Measurements from ENCODE around the gene KCNJ6. TPM values are rescaled to one million over a fixed set of nuclear protein-coding genes. Genes with fewer than 3 reads are reported as not detected.

KCNJ6 gene
- total RNA-seq, 2 donors from 2014 or later = 0.33 TPM; not detected in 1

DNA sequence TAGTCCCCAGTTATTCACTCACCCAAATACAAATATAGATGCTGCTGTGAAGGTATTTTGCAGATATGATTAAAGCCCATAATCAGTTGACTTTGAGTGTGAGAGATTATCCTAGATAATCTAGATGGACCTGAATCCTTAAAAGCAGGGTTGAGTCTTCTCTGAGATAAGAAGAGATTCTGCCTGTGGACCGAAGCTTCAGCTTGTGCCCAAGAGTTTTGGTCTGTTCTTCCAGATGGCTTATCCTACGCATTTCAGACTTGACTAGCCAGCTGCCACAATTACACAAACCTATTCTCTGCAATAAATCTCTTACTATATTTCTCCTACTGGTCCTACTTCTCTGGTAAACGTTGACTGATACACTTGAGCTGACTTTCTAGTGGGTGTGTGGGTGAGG lies 145.1 kb downstream of the KCNJ6 start:
- TF ChIP-seq, protein P1, sequence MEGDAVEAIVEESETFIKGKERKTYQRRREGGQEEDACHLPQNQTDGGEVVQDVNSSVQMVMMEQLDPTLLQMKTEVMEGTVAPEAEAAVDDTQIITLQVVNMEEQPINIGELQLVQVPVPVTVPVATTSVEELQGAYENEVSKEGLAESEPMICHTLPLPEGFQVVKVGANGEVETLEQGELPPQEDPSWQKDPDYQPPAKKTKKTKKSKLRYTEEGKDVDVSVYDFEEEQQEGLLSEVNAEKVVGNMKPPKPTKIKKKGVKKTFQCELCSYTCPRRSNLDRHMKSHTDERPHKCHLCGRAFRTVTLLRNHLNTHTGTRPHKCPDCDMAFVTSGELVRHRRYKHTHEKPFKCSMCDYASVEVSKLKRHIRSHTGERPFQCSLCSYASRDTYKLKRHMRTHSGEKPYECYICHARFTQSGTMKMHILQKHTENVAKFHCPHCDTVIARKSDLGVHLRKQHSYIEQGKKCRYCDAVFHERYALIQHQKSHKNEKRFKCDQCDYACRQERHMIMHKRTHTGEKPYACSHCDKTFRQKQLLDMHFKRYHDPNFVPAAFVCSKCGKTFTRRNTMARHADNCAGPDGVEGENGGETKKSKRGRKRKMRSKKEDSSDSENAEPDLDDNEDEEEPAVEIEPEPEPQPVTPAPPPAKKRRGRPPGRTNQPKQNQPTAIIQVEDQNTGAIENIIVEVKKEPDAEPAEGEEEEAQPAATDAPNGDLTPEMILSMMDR (conservative IDR thresholded peaks at IDR 0.05) = no peak
- peaks cover 17% of the 10 kb centered on the region for H3K9me3 Mint-ChIP-seq
- Histone ChIP-seq H3K4me1 (ENCODE audit: control insufficient read depth, insufficient read depth, low read length) (no peaks in the 10 kb centered on the region), H3K4me3 (ENCODE audit: low read length) (no peak overlapping the region), H3K27me3 (ENCODE audit: control insufficient read depth, insufficient read depth, low read length, poor library complexity, severe bottlenecking) (peaks cover 78% of the 10 kb centered on the region), H3K9ac (ENCODE audit: extremely low read depth, low read length, poor library complexity, severe bottlenecking) (no peak overlapping the region), H3K36me3 (ENCODE audit: control insufficient read depth, insufficient read depth, low read length) (no peaks in the 10 kb centered on the region), H3K27ac (ENCODE audit: low read depth, low read length) (no peak overlapping the region), H3K9me3 (ENCODE audit: control insufficient read depth, low read length) (peaks cover 13% of the 10 kb centered on the region)
- 83% methylated on average over 2 to 3 of the region's 3 CpGs for WGBS, 2 experiments (ENCODE audit: insufficient coverage in 1 of 2, insufficient read length in 1 of 2)
- peak; percentile 10 for DNase-seq
- H3K36me3 Mint-ChIP-seq (ENCODE audit: low read depth) = no peaks in the 10 kb centered on the region
- peaks cover 19% of the 10 kb centered on the region for H3K4me1 Mint-ChIP-seq
- H3K27ac Mint-ChIP-seq = no peak overlapping the region
- H3K27me3 Mint-ChIP-seq (ENCODE audit: insufficient read depth) = peaks cover 77% of the 10 kb centered on the region
- no peak overlapping the region for H3K4me3 Mint-ChIP-seq

DNA sequence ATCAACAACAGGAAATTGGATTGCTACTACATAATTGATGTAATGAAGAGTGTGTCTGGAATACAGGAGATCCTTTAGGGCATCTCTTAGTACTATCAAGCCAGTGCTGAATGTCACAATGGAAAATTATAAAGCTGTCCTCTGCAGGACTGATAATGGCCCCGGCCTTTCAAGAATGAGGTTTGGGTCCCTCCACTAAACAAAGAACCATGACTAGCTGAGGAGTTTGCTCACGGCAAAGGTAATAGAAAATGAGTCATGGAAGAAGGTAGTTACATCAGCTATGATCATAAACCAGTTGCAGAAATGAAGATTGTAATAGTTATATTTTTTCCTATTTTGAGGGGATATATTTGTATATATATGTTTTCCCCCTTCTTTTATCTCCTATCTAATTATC lies 145.8 kb downstream of the KCNJ6 start:
- H3K27ac ChIP-seq (ENCODE audit: low read depth, low read length) = no peak overlapping the region
- TF ChIP-seq, protein P1 (conservative IDR thresholded peaks at IDR 0.05) = no peak
- Mint-ChIP-seq H3K4me1 (peaks cover 19% of the 10 kb centered on the region), H3K27me3 (ENCODE audit: insufficient read depth) (peaks cover 79% of the 10 kb centered on the region), H3K4me3 (no peak overlapping the region), H3K9me3 (peaks cover 21% of the 10 kb centered on the region), H3K36me3 (ENCODE audit: low read depth) (no peaks in the 10 kb centered on the region), H3K27ac (no peak overlapping the region)
- peaks cover 85% of the 10 kb centered on the region for H3K27me3 ChIP-seq (ENCODE audit: control insufficient read depth, insufficient read depth, low read length, poor library complexity, severe bottlenecking)
- WGBS, 2 experiments (ENCODE audit: insufficient coverage in 1 of 2, insufficient read length in 1 of 2) = 98 to 100% methylated on average over 1 to 2 of the region's 2 CpGs
- no peak overlapping the region for H3K9ac ChIP-seq (ENCODE audit: extremely low read depth, low read length, poor library complexity, severe bottlenecking)
- H3K36me3 ChIP-seq (ENCODE audit: control insufficient read depth, insufficient read depth, low read length) = no peaks in the 10 kb centered on the region
- H3K4me3 ChIP-seq (ENCODE audit: low read length) = no peak overlapping the region
- H3K9me3 ChIP-seq (ENCODE audit: control insufficient read depth, low read length) = peaks cover 13% of the 10 kb centered on the region
- no peak for DNase-seq
- no peaks in the 10 kb centered on the region for H3K4me1 ChIP-seq (ENCODE audit: control insufficient read depth, insufficient read depth, low read length)

DNA sequence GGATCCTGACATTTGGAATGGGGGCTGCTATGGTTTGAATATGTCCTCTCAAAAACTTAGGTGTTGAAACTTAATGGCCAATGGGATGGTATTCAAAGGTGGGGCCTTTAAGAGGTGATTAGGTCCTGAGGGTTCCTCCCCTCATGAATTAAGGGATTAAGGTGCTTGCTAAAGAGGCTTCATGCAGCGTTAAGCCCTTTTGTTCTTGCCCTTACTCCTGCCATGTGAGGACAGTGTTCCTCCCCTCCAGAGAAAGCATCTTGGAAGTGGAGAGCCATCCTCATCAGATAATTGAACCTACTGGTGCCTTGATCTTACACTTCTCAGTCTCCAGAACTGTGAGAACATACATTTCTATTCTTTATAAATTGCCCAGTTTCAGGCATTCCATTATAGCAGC lies 146.6 kb downstream of the KCNJ6 start:
- H3K36me3 Mint-ChIP-seq (ENCODE audit: low read depth) = no peaks in the 10 kb centered on the region
- Histone ChIP-seq H3K9ac (ENCODE audit: extremely low read depth, low read length, poor library complexity, severe bottlenecking) (no peak overlapping the region), H3K4me1 (ENCODE audit: control insufficient read depth, insufficient read depth, low read length) (no peaks in the 10 kb centered on the region), H3K4me3 (ENCODE audit: low read length) (no peak overlapping the region), H3K27me3 (ENCODE audit: control insufficient read depth, insufficient read depth, low read length, poor library complexity, severe bottlenecking) (peaks cover 90% of the 10 kb centered on the region), H3K9me3 (ENCODE audit: control insufficient read depth, low read length) (peaks cover 13% of the 10 kb centered on the region), H3K36me3 (ENCODE audit: control insufficient read depth, insufficient read depth, low read length) (no peaks in the 10 kb centered on the region), H3K27ac (ENCODE audit: low read depth, low read length) (no peak overlapping the region)
- TF ChIP-seq, protein P1 (conservative IDR thresholded peaks at IDR 0.05) = no peak
- H3K27me3 Mint-ChIP-seq (ENCODE audit: insufficient read depth) = peaks cover 83% of the 10 kb centered on the region
- no peak overlapping the region for H3K4me3 Mint-ChIP-seq
- peaks cover 21% of the 10 kb centered on the region for H3K9me3 Mint-ChIP-seq
- peak; percentile 52 for DNase-seq
- H3K27ac Mint-ChIP-seq = no peak overlapping the region
- peaks cover 19% of the 10 kb centered on the region for H3K4me1 Mint-ChIP-seq
- 4% methylated on average over 1 of the region's 1 CpG; no CpG with 5 or more reads in 1 of the 2 experiments for WGBS, 2 experiments (ENCODE audit: insufficient coverage in 1 of 2, insufficient read length in 1 of 2)
